ENCODE results near the gene BCL3.

DNA sequence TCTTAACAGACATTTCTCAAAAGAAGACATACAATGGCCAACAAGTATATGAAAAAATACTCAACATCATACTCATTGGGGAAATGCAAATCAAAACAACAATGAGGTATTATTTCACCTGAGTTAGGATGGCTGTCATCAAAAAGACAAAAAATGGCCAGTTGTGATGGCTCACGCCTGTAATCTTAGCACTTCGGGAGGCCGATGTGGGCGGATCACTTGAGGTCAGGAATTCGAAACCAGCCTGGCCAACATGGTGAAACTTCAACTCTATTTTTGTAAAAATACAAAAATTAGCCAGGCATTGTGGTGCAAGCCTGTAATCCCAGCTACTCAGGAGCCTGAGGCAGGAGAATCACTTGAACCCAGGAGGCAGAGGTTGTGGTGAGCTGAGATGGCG, 27.6 kb upstream of the BCL3 start:
- TF ChIP-seq TARDBP (IDR thresholded peaks at IDR 0.05; ENCODE audit: borderline replicate concordance): no peak
- TF ChIP-seq CREB1 (IDR thresholded peaks at IDR 0.05; ENCODE audit: low read depth): no peak
- no peak for TF ChIP-seq ZNF24 (IDR thresholded peaks at IDR 0.05)
- no peak for TF ChIP-seq POLR2AphosphoS5 (IDR thresholded peaks at IDR 0.05; ENCODE audit: low read length)
- TF ChIP-seq FOS (IDR thresholded peaks at IDR 0.05; ENCODE audit: borderline replicate concordance, extremely low read depth, insufficient read length): no peak
- no peak for TF ChIP-seq JUNB (IDR thresholded peaks at IDR 0.05)
- TF ChIP-seq, protein P1, sequence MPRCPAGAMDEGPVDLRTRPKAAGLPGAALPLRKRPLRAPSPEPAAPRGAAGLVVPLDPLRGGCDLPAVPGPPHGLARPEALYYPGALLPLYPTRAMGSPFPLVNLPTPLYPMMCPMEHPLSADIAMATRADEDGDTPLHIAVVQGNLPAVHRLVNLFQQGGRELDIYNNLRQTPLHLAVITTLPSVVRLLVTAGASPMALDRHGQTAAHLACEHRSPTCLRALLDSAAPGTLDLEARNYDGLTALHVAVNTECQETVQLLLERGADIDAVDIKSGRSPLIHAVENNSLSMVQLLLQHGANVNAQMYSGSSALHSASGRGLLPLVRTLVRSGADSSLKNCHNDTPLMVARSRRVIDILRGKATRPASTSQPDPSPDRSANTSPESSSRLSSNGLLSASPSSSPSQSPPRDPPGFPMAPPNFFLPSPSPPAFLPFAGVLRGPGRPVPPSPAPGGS (IDR thresholded peaks at IDR 0.05; ENCODE audit: borderline replicate concordance, insufficient read depth, low read depth, low read length, poor library complexity, severe bottlenecking): no peak
- TF ChIP-seq, protein P2, sequence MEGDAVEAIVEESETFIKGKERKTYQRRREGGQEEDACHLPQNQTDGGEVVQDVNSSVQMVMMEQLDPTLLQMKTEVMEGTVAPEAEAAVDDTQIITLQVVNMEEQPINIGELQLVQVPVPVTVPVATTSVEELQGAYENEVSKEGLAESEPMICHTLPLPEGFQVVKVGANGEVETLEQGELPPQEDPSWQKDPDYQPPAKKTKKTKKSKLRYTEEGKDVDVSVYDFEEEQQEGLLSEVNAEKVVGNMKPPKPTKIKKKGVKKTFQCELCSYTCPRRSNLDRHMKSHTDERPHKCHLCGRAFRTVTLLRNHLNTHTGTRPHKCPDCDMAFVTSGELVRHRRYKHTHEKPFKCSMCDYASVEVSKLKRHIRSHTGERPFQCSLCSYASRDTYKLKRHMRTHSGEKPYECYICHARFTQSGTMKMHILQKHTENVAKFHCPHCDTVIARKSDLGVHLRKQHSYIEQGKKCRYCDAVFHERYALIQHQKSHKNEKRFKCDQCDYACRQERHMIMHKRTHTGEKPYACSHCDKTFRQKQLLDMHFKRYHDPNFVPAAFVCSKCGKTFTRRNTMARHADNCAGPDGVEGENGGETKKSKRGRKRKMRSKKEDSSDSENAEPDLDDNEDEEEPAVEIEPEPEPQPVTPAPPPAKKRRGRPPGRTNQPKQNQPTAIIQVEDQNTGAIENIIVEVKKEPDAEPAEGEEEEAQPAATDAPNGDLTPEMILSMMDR (IDR thresholded peaks at IDR 0.05 in 2 of 3, conservative IDR thresholded peaks at IDR 0.05 in 1 of 3; ENCODE audit: control insufficient read depth in 2 of 3, extremely low read depth in 1 of 3, insufficient read depth in 1 of 3, low read depth in 3 of 3, low read length in 3 of 3): no peak
- TF ChIP-seq ZSCAN29 (IDR thresholded peaks at IDR 0.05): no peak
- TF ChIP-seq, protein P3, sequence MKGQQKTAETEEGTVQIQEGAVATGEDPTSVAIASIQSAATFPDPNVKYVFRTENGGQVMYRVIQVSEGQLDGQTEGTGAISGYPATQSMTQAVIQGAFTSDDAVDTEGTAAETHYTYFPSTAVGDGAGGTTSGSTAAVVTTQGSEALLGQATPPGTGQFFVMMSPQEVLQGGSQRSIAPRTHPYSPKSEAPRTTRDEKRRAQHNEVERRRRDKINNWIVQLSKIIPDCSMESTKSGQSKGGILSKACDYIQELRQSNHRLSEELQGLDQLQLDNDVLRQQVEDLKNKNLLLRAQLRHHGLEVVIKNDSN (IDR thresholded peaks at IDR 0.05; ENCODE audit: borderline replicate concordance, extremely low read length, insufficient read depth, low read depth, low read length): no peak
- TF ChIP-seq CEBPB (IDR thresholded peaks at IDR 0.05; ENCODE audit: borderline replicate concordance in 1 of 2, low read depth in 2 of 2, low read length in 2 of 2): no peak
- TF ChIP-seq POLR2A (IDR thresholded peaks at IDR 0.05; ENCODE audit: low read depth, low read length): no peak
- TF ChIP-seq, protein P4, sequence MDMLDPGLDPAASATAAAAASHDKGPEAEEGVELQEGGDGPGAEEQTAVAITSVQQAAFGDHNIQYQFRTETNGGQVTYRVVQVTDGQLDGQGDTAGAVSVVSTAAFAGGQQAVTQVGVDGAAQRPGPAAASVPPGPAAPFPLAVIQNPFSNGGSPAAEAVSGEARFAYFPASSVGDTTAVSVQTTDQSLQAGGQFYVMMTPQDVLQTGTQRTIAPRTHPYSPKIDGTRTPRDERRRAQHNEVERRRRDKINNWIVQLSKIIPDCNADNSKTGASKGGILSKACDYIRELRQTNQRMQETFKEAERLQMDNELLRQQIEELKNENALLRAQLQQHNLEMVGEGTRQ (IDR thresholded peaks at IDR 0.05; ENCODE audit: borderline replicate concordance, low read depth, low read length): no peak
